Effector CD8-positive, alpha-beta T cell (primary cell): ENCODE results near the gene NOX1.

Experiments used
- DNase-seq: peaks from one replicate; lab custom pipeline; 2025; lab: John Stamatoyannopoulos, UW
- total RNA-seq, 4 experiments: gene quantifications; one replicate each; lab custom pipeline; 2026; lab: John Stamatoyannopoulos, UW

Gene NOX1
- total RNA-seq, result 0 to 0.12 (median 0) reads per million in 4 experiments

DNA sequence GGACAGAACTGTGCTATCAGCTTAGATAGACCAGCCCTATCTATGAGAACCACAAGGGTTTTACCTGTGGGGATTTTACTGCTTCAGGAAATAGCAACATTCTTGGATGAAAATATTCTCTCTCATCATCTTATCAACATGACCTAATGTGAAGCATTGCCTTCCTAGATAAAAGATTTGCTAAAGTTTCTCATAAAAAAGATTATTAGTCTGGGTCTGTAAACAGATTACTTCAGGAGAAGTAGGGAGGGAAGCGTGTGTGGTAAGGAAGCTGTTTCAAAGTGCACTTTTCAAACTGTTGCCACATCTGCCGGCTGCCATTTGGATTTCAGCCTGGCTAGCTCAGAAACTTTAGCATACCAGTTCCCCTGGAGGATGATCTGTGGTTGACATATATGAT, at the start of gene NOX1:
TSS of gene NOX1 (minus strand) at position 35 of the 400 bp plus-strand sequence. CDS start 220 bp downstream, outside the sequence.
- DNase-seq, result no peak

DNA sequence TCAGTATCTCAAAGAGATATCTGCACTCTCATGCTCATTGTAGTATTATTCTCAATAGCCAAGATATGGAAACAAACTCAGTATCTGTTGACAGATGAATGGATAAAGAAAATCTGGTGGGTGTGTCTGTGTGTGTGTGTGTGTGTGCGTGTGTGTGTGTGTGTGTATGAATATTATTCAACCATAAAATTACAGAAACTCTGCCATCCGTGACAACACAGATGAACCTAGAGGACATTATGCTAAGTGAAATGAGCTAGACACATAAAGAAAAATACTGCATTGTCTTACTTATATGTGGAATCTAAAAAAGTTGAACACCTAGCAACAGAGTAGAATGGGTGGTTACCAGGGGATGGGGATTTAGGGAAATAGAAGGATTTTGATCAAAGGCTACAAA, 41.4 kb upstream of the NOX1 start:
- DNase-seq, result no peak

DNA sequence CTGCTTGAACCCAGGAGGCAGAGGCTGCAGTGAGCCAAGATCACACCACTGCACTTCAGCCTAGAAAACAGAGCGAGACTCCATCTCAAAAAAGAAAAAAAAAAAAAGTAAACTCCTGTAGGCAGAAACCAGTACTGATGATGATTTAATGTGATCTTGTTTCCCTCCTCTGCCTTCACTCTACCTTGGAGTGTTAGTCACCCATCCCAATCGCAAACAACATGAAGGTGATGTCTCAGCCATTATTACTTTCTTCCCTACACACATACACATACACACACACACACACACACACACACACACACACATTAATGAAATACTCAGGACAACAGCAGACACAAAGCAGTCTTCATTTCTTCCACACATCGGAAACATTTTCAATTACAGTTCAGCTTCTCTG, 39.0 kb upstream of the NOX1 start:
- no peak for DNase-seq

DNA sequence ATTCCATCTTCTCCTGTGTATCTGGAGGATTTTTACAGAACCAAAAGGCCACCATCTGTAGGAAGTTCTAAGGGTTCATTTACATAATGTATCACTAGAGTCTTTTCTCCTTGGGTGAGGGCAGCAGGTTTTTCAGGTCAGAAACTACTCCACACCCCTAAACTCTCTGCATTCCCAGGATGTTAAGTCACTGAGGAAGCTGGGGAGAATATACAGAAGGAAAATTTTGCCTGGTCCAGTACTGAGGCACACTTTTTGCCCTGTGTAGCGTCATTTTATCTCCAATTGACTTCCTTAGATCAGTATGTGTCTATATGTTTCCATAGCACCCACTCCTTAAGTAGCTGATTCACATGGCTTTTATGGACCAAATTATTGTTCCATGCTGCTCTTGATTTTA, 37.6 kb upstream of the NOX1 start:
- no peak for DNase-seq

DNA sequence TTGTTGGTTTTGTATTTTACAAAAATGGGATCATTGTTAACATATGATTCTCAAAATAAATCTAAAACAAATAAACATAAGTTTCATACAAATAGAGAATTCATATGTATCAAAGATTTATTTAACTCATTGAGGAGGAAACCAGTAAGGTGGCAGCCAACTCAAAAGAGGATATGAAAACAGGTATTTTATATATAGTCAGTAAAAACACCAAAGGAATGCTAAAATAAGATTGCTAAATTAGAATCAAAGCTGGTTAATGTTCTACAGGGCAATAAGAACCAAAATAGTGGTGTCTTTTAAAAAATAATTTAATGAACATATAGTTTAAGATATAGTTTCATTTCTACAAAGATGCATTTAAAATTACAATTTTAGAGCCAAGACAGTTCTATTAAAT, 31.5 kb upstream of the NOX1 start:
- no peak for DNase-seq

DNA sequence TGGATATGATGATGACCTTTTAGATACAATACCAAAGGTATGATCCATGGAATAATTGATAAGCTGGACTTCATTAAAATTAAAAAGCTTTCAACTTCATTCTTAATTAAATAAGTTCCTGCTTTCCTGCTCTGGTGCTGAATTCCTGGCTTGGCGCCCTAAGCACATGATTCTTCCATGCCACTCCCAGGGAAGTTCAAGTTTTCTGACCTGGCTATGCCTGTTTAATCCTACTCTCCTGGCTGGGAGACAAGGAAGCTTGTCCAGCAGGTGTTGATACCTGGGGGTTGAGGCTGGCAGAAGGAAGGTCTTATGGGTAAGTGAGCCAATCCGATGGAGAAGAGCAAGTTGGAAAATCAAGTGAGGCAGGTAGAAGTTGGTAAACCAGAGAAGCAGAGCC, 30.3 kb upstream of the NOX1 start:
- DNase-seq, result no peak

DNA sequence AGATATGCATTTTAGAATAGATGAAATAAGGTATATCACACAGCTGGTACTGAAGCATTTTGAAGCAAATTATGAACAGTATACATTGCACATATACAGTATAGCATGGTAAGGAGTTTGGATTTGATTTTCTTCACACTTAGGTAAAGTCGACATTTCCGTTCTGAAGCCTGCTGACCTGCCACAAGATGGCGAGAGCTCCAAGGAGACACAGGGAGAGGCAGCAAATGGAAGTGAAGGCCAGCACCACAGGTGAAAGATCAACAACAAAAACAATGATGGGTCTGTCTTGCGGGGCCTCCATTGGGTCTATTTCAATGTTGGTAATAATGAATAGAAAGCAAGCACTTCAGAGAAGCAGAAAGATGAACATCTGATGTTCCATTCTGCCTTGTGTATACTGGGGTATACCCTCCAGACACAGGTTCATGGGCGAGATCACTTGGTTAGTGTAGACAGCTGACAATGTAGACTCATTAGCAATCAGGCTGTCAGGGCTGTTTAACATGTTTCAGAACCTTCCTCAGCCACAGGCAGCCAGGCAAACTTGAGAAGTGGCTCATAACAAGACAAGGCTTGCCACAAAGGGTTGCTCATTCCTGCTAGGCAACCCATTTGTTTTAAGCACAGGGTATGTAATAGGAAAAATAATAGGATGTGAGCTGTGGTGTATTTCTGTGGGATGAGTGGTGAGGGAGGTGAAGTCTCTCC, 21.4 kb upstream of the NOX1 start:
- DNase-seq, result no peak

DNA sequence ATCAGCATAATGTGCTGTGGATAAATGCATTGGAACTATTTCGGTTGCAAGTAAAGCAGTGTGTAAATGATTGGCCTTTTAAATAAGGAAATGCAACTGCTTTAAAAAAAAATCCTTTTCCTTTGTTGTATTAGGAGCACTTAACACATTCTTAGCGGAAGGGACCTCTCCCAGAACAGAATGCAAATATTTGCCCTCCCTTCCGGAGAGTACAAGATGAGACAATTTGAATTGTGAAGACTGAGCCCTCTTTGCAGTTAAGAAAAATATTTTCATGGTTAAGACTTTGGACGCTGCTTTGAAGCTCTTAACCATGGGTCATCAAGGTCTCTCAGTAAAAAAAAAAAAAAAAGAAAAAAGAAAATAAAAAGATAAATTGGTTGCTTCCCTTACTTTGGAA, 9.5 kb upstream of the NOX1 start:
- DNase-seq, result no peak

DNA sequence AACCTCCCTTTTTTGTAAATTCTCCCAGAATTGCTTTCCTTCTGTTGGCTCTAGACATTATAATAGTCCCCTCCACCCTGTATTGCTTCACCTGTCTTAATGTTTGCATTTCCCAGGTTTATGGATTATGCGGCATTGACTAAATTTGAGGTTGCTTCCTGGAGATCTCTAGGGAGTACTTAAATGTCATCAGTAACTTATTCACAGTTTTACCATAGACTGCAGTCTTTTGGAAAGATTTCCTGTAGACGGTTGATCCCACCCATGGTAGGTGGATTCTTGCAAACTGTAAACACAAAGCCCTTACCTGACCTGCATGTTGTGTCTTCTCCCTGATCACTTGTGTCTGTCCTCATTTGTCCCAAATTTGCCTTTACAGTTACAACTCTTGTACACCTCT, 6.2 kb upstream of the NOX1 start:
- DNase-seq, result no peak

DNA sequence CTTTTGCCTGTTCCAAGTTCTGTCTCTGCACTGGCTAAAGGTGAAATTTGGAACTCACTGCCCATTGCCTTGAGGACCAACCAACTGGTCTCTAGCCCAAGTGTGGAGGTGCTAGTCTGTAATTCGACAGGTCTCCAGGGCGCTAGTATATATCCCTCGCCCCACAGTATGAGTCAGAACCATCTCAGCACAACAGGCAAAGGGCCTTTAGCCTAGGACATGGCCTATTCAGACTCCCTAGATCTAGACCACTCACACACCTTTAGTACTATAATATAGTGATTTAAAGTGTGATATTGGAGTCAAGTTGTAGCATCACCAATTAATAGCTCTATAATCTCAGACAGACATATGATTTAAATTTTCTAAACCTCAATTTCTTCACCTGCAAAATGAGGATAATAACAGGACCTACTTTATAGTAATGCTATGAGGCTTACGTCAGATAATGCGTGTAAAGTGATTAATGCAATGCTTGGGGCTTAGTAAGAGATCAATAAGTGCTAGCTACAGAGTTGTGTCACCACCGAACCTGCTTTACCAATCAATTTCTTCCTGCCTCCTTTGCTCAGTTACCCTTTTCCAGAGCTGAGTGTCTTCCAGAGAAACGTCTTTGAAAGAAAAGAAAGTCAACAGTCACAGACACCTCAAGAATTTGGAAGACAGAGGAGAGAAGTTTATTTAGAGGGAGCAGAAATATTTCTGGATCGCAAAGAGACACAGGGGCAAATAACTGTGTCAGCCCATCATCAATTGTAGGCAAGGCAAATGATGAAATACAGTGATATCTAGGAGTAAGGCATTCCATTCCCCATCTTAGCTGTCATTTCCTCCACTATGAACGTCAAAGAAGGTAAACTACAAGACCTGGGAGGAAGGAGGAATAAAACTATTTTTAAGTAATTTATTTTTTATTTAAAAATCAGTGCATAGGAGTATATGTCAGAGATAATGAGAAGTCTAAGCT, 2.3 kb downstream of the NOX1 start:
- no peak for DNase-seq

DNA sequence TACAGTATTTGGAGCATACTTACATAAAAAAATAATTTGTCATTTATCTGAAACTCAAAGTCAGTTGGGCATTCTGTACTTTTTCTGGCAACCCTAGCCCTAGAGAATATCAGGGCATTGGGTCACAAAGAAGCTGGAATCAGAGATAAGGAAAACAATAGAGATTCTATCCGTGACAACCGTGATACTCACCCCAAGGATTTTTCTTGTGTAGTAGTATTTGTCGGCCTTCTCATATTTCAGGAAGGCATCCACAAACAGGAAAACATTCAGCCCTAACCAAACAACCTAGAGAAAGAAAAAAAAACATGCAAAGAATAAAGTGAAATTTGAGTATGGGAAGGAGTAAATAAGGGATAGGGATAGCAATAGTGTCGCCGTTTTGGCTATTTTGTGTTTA, 3.6 kb downstream of the NOX1 start:
- DNase-seq, result no peak

DNA sequence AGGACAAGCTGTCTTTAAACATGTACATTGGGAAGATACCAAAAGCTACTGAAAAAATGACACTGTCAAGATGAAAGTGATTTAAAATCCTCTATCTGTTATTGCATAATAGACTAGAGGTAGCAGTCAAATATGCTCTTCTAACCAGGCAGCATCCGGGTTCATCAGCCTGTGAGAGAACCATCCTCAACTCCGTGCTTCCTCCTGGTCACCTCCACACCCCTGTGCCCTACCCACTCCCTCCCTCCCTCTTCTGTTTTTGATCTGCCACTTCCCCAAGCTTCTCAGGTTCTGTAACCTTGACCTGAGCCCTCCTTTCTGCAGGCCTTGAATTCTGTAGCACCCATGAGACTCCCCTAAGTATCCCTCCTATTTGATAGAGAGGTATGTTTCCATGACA, 5.9 kb downstream of the NOX1 start:
- no peak for DNase-seq

DNA sequence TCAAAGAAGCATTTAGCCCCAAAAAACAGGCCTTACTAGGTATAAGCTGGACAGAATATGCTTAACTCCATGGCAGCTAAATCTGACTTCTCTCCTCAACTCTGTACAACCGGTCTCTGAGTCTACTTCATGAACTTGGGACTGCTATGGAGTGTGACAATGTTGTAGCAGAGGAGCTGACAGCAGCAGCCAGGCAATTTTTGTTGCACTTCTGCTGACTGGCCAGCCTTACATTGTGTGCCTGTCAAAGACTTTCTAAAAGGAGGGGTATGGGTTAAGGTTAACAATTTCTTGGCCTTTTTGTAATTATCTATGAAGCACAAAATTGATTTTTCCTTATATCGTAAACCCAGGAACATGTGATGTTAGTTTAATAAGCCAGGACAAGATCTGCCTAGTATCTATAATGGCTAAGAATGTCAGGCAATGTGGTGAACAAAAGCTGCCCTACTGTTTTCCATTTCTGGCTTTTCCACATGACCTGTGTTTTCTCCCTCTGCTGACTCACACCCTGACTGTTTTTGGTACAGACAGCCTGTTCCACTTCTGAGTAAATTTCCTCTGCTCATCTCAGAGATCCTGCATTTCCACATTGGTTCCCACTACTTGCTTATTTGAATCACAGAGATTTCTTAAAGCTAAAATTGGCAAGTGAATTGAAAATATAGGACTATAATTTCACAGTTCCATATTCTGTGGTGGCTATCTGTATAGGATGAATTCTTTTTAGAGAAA, 9.3 kb downstream of the NOX1 start:
- no peak for DNase-seq

DNA sequence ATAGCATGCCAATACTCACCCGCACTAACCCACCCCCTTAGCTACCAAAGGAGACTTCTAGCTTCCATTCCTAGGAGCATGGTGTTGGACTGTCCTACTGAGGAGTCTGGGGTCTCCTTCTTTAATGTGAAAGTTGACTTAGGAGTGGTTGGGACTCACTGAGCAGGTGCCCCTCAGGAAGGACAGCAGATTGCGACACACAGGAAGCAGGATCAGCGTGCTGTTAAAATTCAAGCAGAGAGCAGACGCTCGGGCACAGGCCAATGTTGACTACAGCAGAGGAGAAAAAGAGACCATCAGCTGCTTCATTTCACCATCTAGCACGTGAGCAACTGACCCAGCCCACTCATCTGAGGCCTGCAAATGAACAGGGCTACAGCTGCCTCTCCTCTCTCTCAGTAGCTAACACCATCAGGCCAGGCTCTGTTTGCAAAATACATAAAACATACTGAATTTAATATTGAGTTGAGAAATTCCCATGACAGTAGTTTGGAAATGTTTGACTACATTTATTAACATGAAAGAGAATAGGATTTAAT, 10.8 kb downstream of the NOX1 start:
- DNase-seq, result no peak

DNA sequence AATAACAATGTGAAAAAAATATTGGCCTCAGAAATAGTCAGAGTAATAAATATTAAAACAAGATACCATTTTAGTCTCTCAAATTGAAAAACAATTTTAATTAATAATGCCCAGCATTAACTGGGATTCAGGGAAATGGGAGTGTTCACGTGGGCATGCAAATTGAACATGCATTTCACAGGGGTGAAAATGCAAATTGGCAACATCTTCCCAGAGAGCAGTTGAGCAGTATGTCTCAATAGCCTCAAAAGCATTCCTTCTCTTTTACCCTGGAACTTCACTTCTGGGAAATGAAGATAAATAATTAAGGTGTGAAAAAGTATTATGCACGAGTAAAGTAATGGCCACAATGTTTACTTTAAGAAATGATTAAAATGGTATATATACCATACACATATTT, 21.3 kb downstream of the NOX1 start:
- DNase-seq, result no peak

DNA sequence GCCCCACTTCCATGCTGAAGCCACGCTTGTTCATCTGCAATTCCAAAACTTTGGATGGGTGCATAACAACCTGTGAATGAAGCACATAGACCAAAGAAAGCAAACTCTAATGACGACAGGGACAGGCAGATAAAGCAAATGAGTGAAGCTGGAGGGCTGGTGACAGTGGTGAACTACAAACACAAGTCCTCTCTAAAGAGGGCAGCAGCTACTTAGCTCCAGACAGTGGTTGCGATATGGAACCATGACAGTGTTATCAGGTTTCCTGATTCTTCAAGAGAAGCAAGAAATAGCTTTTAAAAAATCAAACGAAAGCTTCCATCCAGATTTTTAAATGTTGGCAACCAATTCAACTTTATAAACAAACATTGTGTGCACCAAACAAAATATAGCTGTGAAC, 23.8 kb downstream of the NOX1 start:
- DNase-seq, result no peak

DNA sequence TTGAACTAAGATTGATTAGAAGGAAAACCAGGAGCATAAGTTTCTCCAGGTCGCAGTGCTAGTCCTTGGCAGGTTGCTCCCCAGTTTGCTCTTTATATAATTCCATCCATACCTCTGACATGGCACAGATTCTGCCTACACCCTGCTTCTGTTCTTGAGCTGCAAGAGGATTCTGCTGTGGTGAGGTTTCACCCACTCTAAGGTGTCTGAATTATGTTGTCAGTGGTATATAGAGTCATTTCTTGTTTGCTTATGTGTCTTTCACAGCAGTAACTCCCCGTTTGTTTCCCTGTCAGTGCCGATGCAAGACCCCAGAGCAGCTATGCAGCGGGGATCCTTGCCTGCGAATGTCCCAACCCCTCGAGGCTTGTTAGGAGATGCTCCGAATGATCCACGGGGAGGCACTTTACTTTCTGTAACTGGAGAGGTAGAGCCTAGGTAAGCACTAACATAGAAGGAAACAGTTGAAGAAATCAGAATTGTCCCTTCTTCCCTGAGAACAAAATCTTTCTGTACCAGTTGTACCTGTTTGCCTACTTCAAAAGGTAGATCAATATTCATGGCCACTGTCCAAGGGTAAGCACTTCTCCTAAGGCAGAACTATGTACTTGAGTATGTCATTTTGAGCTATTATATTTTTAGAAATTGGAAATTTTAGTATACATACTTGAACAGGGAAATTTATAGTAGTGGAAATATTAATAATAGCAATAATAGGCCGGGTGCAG, 42.8 kb downstream of the NOX1 start:
- no peak for DNase-seq

DNA sequence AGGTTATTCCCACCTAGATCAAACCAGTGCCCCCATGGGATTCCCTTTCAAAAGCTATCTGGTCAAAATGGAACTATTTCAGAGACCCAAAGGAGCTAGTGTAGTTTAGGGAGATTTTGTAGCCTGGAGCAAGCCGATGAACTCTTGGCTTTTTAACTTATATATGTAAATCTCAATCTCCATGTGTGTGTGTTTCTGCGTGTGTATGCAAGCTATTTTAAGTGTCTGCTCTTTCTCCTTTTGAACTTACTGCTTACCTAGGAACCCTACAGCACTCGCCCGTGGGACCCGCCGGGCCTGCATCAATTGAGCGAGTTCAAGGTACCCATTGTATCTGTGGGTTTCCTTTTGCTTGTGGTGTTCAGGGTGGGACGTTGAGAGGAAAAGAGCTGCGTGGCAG, 43.6 kb downstream of the NOX1 start:
- DNase-seq, result no peak

DNA sequence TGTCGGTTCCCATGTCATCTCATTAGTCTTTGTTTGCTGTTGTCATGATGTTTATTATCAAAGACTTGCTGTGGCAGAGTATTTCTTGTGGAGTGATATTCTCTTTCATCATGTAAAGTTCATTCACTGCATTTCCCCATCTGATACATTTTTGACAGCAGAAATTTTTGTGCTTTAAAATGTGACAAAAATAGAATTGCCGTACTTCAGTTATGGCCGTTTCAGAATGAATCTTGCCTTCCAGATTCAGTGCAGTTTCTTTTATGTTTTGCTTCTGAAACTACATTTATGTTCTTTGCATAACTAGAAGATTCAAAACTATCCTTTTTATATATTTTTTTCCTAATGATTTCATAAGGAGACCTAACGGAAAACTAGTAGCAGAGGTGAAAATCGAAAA, 44.0 kb downstream of the NOX1 start:
- DNase-seq, result no peak

DNA sequence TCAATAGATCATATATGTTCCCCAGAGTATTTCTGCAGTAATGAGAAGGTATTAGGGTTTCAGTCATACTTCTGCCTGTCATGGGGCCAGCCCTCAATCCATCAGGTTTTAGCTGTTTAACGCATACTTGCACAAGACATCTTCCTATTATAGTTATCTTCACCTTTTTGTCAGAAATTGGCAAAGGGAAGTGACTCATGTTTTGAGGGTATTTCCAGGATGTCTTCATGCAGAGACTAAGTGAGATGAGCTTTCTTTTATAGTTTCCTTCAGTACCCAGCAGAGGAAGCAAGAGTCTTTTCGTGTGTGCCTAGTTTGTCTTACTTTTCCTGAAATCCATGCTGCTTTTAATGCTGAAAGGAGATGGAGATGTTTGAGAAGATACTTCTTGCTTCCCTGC, 44.4 kb downstream of the NOX1 start:
- no peak for DNase-seq

DNA sequence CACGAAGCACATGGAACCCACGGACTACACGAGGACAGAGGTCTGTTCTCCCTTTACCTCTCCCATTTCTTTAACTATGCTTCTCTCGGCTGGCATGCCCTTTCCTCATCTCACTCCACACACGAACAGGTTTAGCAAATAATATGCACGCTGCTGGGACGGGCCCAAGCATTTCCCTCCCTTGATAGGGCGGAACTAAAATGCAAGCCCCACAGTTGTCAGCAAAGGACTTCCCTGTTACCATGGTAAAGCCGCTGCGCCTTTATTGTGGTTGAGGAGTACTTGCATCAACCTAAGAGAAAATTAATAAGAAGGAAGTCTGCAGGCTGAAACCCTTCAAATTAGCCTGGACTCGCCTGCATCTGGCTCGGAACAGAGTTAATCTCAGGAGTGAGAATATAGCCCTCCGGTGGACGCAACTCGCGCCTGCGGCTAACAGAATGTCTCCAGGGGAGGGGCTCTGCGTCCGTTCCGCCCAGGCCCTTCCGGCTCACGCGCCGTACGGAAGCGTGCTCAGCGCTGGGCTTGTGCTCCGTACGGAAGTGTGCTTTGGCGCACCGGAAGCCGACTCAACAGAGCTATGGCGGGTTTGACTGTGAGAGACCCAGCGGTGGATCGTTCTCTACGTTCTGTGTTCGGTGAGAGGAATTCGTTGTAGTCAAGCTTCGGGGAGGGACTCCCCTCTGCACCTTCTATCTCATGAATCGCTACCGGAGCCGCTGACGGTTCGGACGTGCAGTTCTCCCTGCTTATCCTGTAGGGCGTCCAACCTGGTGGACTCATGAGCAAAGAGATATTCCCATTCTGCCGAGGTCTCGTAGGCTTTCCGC, 54.1 kb downstream of the NOX1 start, which contains the start of gene CSTF2:
TSS of gene CSTF2 (plus strand) at position 555 of the 830 bp plus-strand sequence. CDS start at position 581, 26 bp downstream.
- peak; percentile 65 for DNase-seq
